Loucy (cell line): ENCODE measurements around the gene PIGB.

Experiments used
- CTCF ChIP-seq: fragments of 200-600 bp; sonication (generic); conservative IDR thresholded peaks from 2 replicates; pipeline ENCODE4 v1.5.1; 2014; ENCODE audit warnings: mild to moderate bottlenecking, antibody characterized with exemption, low read length
- EZH2phosphoT487 ChIP-seq: fragments of 200-600 bp; IDR thresholded peaks from 2 replicates; pipeline ENCODE4 v1.6.1; 2018; ENCODE audit warnings: antibody characterized with exemption, mild to moderate bottlenecking, moderate library complexity, borderline replicate concordance

- no peak for TF ChIP-seq EZH2phosphoT487
- no peak for TF ChIP-seq CTCF
Observed at GRCh38 chr15:55383687-55384086, 64.7 kb downstream of the PIGB start.
